Endothelial cell of umbilical vein (primary cell): ENCODE results near the gene BLVRA. TPM values are rescaled to one million over a fixed set of nuclear protein-coding genes. Genes with fewer than 3 reads are reported as not detected.

Experiments used
- BruUV-seq: library from RNA; stranded (reverse); fragments of 400-500 nt; replicated peaks from 2 replicates; lab custom pipeline; 2021; lab: Mats Ljungman, UMichigan
- CTCF ChIA-PET: fragments of 300-600, 350-600 bp; sonication (Branson Sonifier 250); formaldehyde crosslinking; loops from one replicate; lab custom pipeline; 2021; ENCODE audit warnings: antibody characterized with exemption, inconsistent platforms; lab: Charles Lee
- POLR2A ChIA-PET: fragments of 300-600, 350-600 bp; sonication (Branson Sonifier 250); formaldehyde crosslinking; loops from one replicate; lab custom pipeline; 2021; ENCODE audit warnings: antibody characterized with exemption, inconsistent platforms; lab: Charles Lee
- DNase-seq: peaks from one replicate; pipeline ENCODE4 v3.0.0-alpha.2; 2011; ENCODE audit warnings: low read depth, low spot score
- FAIRE-seq: peaks from 2 replicates; lab custom pipeline; 2011; peaks lifted over from hg19 to GRCh38; lab: Jason Lieb, UNC
- H2AFZ ChIP-seq: 2 replicates; pipeline ENCODE4 v1.6.0; 2012; ENCODE audit warnings: low read depth, low read length, control low read depth, inconsistent platforms
- H3K27ac ChIP-seq: 2 replicates; pipeline ENCODE4 v1.5.1; 2011; ENCODE audit warnings: low read depth, mild to moderate bottlenecking, control low read depth, low read length, moderate library complexity; ENCODE audit not compliant: insufficient read depth
- H3K27me3 ChIP-seq, 2 experiments: 2 replicates each; pipeline versions ENCODE4 v1.6.0 to v1.6.1; 2011; ENCODE audit warnings: low read length in 2 of 2, mixed read lengths in 1 of 2; ENCODE audit not compliant: control insufficient read depth in 2 of 2, insufficient read depth in 2 of 2
- H3K36me3 ChIP-seq, 2 experiments: 2 replicates in 1 of 2; 3 replicates in 1 of 2; pipeline ENCODE4 v1.5.1; 2011; ENCODE audit warnings: low read length in 2 of 2, mild to moderate bottlenecking in 1 of 2, moderate library complexity in 1 of 2; ENCODE audit not compliant: control insufficient read depth in 2 of 2, insufficient read depth in 2 of 2; ENCODE audit errors: extremely low read depth in 1 of 2
- H3K4me1 ChIP-seq: 3 replicates; pipeline ENCODE4 v1.5.1; 2011; ENCODE audit warnings: mild to moderate bottlenecking, low read length; ENCODE audit not compliant: control insufficient read depth, insufficient read depth; ENCODE audit errors: extremely low read depth
- H3K4me2 ChIP-seq: 2 replicates; pipeline ENCODE4 v1.6.1; 2011; ENCODE audit warnings: low read length, control low read depth, mixed read lengths; ENCODE audit not compliant: insufficient read depth
- H3K4me3 ChIP-seq, 3 experiments: fragments of 200-600 bp in 1 of 3; sonication (generic), shearing (Covaris generic) in 1 of 3; replicated peaks in 1 of 3; 2 replicates each; pipeline ENCODE4 v1.5.1; 2011 to 2016; ENCODE audit warnings: control low read depth in 3 of 3, low read length in 3 of 3, mild to moderate bottlenecking in 2 of 3, inconsistent platforms in 1 of 3, low read depth in 1 of 3, moderate library complexity in 1 of 3; ENCODE audit not compliant: insufficient read depth in 1 of 3
- H3K79me2 ChIP-seq: 2 replicates; pipeline ENCODE4 v1.6.0; 2012; ENCODE audit warnings: low read length, inconsistent platforms; ENCODE audit not compliant: control insufficient read depth, insufficient read depth
- H3K9ac ChIP-seq: replicated peaks from 2 replicates; pipeline ENCODE3; 2011; ENCODE audit warnings: low read length, control low read depth; ENCODE audit not compliant: insufficient read depth; ENCODE audit errors: extremely low read depth
- H3K9me1 ChIP-seq: replicated peaks from 3 replicates; pipeline ENCODE4 v1.6.0; 2011; ENCODE audit warnings: mild to moderate bottlenecking, low read length; ENCODE audit not compliant: control insufficient read depth, insufficient read depth; ENCODE audit errors: extremely low read depth
- H3K9me3 ChIP-seq: replicated peaks from 2 replicates; pipeline ENCODE4 v1.5.1; 2012; ENCODE audit warnings: low read length, inconsistent platforms; ENCODE audit not compliant: control insufficient read depth, insufficient read depth
- H4K20me1 ChIP-seq: replicated peaks from 2 replicates; pipeline ENCODE3; 2011; ENCODE audit warnings: mild to moderate bottlenecking, low read length; ENCODE audit not compliant: control insufficient read depth, insufficient read depth; ENCODE audit errors: extremely low read depth
- CTCF ChIP-seq, 2 donors: IDR thresholded peaks; 1 replicate in 1 of 2; 2 replicates in 1 of 2; pipeline ENCODE4 v1.5.1; 2011; ENCODE audit warnings: low read length in 2 of 2, mild to moderate bottlenecking in 2 of 2, moderate library complexity in 2 of 2, control low read depth in 1 of 2, inconsistent platforms in 1 of 2, low read depth in 1 of 2; ENCODE audit not compliant: insufficient read depth in 1 of 2; ENCODE audit errors: extremely low read depth in 1 of 2
- EZH2 ChIP-seq: IDR thresholded peaks from 2 replicates; pipeline ENCODE4 v1.6.1; 2012; ENCODE audit warnings: borderline replicate concordance, low read depth, mild to moderate bottlenecking, moderate library complexity, low read length, inconsistent platforms; ENCODE audit not compliant: severe bottlenecking
- FOS ChIP-seq: IDR thresholded peaks from 2 replicates; pipeline ENCODE4 v1.6.1; 2011; ENCODE audit warnings: mild to moderate bottlenecking, low read length, moderate library complexity, borderline replicate concordance; ENCODE audit not compliant: insufficient read depth
- GATA2 ChIP-seq: IDR thresholded peaks from 2 replicates; pipeline ENCODE4 v1.7.0; 2011; ENCODE audit warnings: low read depth, mild to moderate bottlenecking, moderate library complexity, mixed read lengths, low read length; ENCODE audit not compliant: insufficient read length, insufficient read depth
- JUN ChIP-seq: IDR thresholded peaks from 2 replicates; pipeline ENCODE4 v1.6.1; 2011; ENCODE audit warnings: borderline replicate concordance, low read depth; ENCODE audit not compliant: insufficient read length, insufficient read depth
- MYC ChIP-seq: IDR thresholded peaks from one replicate; pipeline ENCODE4 v1.6.1; 2011; ENCODE audit warnings: mild to moderate bottlenecking, low read depth, low read length
- POLR2A ChIP-seq: IDR thresholded peaks from 2 replicates; pipeline ENCODE4 v1.6.1; 2012; ENCODE audit warnings: low read depth, mild to moderate bottlenecking, control low read depth, low read length
- POLR2AphosphoS5 ChIP-seq: IDR thresholded peaks from 2 replicates; pipeline ENCODE4 v1.6.1; 2012; ENCODE audit warnings: low read depth, mild to moderate bottlenecking, control low read depth, low read length, moderate library complexity; ENCODE audit not compliant: insufficient read depth
- dilution Hi-C: fragments of 300-500 bp; cut with MboI; formaldehyde crosslinking; loops from one replicate; pipeline ENCODE4 v1.15.0; 2019; ENCODE audit warnings: low sequenced_read_pairs; ENCODE audit not compliant: extremely low pct_ligation_motif_present
- intact Hi-C: fragments of 100-400 bp; cut with micrococcal nuclease; formaldehyde crosslinking; loops from one replicate; pipeline ENCODE4 v1.10.0; 2022
- polyA plus RNA-seq, 4 experiments: library from polyadenylated mRNA; depleted of rRNA in 3 of 4; stranded (reverse) in 3 of 4; unstranded in 1 of 4; fragments of >200 nt; gene quantifications; 2 replicates each; pipeline versions ENCODE4 v1.2.1 to v1.2.3, GENCODE V29; 2011 to 2012; ENCODE audit warnings: missing spikeins in 1 of 4
- total RNA-seq: library from RNA; stranded (reverse); gene quantifications from 2 replicates; pipeline ENCODE4 v1.2.3, GENCODE V29; 2021
- TF ChIP-seq, protein P1 (sequence below): IDR thresholded peaks from 2 replicates; pipeline ENCODE4 v1.6.1; 2011; ENCODE audit not compliant: insufficient read depth, insufficient read length

Gene BLVRA
- total and polyA plus RNA-seq, 2 donors (not counting 3 experiments of a cell fraction or from before 2014, with no cell fraction given), result 24.0 to 34.5 TPM

- no TSS peak for BruUV-seq
- Histone ChIP-seq H3K27ac (no peak overlapping the region), H3K79me2 (no peaks in the 10 kb centered on the region), H3K4me2 (no peak overlapping the region), H3K36me3 (peaks cover 2 to 6% of the 10 kb centered on the region in 2 experiments), H3K9ac (no peak overlapping the region), H3K4me1 (no peaks in the 10 kb centered on the region), H3K4me3 (no peak overlapping the region), H3K27me3 (no peaks in the 10 kb centered on the region), H2AFZ (no peak overlapping the region), H4K20me1 (no peaks in the 10 kb centered on the region), H3K9me3 (no peaks in the 10 kb centered on the region), H3K9me1 (no peaks in the 10 kb centered on the region)
- ChIA-PET POLR2A (no interaction called here), CTCF (interaction anchor here (1.0 kb wide), 1 partner anchor 16 kb away, joined by 3 read pairs; no protein-coding TSS in a partner anchor)
- TF ChIP-seq GATA2 (no peak), CTCF (IDR thresholded peaks at IDR 0.05; ENCODE audit: extremely low read depth in 1 of 2, insufficient read depth in 1 of 2, low read depth in 1 of 2, low read length in 2 of 2) (no peak), EZH2 (no peak), JUN (no peak), MYC (no peak), POLR2AphosphoS5 (no peak), POLR2A (no peak), FOS (no peak)
- TF ChIP-seq, protein P1, sequence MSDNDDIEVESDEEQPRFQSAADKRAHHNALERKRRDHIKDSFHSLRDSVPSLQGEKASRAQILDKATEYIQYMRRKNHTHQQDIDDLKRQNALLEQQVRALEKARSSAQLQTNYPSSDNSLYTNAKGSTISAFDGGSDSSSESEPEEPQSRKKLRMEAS, result no peak
- intact Hi-C loops, result no loop called here
- FAIRE-seq (no peak), DNase-seq (no peak)
- dilution Hi-C loops, result no loop called here
These were observed 29.3 kb downstream of the BLVRA start for GRCh38 chr7:43787771-43788170.
